GM21825 (cell line): ENCODE data around the gene USP32.

Experiments
- ATAC-seq: cut with Tn5 transposase; IDR thresholded peaks from one replicate; pipeline ENCODE4 v1.9.1; 2021; ENCODE audit warnings: mild to moderate bottlenecking, moderate library complexity; ENCODE audit not compliant: unreplicated experiment

The USP32 gene

DNA sequence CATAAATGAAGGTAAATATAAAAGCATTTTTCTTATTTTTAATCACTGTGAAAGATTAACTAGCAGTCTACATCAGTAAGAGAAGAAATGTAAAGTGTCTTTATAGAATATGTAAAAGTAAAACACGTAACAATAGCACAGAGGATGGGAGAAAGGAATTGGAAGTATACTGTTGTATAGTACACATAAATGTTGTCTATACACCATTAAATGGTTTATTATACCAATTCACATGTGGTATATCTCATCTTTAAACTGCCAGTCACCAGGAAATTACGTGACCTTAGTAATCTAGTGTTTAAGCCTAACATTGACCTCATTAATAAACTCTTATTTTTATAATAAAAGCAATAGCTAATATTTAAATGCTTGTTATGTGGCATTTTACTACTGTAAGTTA lies 87.4 kb downstream of the USP32 start:
- no peak for ATAC-seq

GRCh38 chr17:60303406-60304099 lies 88.4 kb downstream of the USP32 start:
- ATAC-seq = no peak

- ATAC-seq = no peak
Measured at GRCh38 chr17:60301649-60302048, 90.3 kb downstream of the USP32 start.

DNA sequence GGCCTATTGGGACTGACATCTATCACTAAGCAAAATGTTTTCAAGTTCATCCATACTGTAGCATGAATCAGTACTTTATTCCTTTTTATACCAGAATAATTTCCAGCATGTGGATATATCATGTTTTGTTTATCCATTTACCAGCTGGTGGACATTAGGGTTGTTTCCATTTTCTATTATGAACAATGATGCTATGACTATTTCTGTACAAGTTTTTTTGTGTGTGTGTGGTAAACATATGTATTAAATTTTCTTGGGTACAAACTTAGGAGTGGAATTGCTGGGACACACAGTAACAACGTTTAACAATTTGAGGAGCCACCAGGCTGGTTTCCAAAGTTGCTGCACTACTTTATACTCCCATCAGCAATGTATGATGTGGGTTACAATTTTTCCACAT lies 91.0 kb downstream of the USP32 start:
- no peak for ATAC-seq

DNA sequence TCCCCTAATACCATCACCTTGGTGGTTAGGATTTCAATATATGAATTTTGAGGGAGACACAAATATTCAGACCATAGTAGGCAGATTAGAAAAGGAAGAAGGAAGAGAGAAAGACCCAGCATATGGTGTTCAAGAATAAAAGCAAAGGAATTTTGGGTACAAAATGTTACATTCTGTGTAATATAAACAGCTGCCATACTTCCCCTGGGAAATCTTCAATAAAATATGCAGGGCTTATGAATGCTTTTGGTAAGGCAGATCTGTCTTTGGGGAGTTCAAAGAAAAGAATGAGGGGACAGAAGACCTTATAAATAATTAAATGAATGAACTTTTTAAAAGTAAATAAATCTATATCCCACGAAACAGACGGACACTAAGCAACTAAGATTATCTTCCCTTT lies 91.9 kb downstream of the USP32 start:
- ATAC-seq = no peak

GRCh38 chr17:60297760-60298401 lies 94.1 kb downstream of the USP32 start:
- ATAC-seq = no peak

DNA sequence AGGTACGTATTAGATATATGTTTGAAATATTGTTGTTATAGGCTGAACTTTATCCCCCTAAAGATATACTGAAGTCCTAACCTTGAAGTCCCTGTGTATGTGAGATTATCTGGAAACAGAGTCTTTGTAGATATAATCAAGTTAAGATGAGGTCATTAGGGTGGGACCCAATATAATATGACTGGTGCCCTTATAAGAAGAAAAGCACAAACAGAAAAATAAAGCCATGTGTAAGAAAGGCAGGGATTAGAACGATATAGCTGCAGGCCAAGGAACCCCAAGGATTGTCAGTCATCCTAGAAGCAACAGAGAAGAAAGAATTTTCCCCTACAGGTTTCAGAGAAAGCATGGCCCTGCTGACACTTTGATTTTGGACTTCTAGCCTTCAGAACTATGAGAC lies 95.8 kb downstream of the USP32 start:
- no peak for ATAC-seq

DNA sequence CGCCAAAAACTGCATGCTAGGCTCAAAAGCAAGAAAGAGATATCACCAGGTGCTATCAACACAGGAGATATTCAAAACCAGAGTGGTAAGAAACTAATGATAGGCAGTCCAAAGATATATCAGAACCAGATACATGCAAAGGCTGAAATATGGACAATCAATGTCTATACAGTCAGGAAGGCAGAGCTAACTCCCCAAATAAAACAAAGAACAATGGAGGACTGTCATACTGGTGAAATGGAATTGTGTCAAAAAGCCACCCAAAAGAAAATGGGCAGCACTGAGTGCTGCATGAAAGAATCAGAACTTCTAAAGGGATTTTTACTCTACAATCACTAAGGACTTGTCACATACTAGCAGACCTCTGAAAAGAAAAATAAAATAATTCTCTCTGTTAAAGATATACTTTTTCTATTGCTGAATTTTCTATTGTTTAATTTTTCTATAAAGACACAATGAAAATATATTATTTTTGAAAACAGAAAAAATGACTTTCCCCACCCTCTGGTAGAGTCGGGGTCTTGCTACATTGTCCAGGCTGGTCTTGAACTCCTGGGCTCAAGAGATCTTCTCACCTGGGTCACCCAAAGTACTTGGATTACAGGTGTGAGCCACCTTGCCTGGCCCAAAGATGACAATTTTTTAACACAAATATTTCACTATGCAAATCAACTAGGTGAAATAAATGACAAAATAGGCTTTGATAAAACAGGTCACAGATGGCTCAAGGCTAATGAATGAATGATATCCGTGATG lies 98.2 kb downstream of the USP32 start:
- ATAC-seq = no peak

GRCh38 chr17:60292697-60293096 lies 99.2 kb downstream of the USP32 start:
- ATAC-seq = no peak

DNA sequence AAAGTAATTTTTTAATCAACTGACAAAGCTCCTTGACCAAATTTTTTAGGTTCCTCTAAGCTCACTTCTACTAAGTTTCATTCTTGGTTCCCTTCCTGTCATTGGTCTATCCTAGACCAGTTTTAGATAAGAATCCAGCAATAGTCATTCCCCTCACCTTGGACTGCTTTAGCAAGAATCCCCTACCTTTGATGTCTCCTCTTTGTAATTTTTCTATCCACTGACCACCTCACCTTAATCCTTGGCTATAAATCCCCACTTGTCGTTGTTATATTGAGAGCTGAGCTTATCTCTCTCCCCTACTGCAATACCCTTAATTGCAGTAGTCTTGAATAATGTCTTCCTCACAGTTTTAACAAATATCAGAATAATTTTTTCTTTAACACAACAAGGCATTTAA lies 107.2 kb downstream of the USP32 start:
- ATAC-seq = no peak

- ATAC-seq = no peak
Measured at GRCh38 chr17:60283816-60284215, 108.1 kb downstream of the USP32 start.

DNA sequence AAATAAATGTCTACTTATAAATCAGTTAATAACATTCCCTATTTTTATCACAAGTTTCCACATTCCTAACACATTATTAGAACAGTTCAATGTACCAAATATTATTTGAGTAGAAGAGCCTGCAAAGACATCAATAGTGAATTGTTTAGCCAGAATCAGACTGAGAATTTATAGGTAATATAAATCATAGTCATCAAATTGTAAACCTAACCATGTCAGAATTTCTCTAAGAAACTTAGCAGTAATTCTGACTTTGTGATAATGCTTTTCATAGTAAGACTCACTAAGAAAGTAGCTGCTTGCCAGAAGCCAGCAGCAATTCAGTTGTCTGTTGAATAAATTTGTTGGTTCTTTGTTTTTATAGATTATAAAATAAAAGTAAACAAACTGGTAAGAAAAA lies 111.3 kb downstream of the USP32 start:
- ATAC-seq = no peak

GRCh38 chr17:60278237-60278636 lies 113.7 kb downstream of the USP32 start:
- no peak for ATAC-seq

DNA sequence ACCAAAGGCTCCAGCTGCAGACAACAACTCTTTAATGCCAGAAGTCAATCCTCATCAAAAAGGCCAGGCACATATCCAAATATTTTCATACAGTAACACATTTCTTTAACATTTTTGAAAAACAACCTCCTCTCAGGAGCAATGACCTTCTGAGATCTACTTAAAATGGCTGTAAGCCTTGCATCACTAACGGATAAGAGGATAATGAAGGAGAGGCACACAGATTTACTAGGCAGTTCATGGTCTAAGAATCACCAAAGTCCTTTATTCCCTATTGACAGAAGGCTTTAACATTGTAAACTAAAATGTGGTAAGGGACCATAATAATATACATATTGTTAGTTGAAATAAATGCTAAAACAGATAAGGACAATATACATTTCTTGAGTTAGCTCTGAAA lies 114.7 kb downstream of the USP32 start:
- no peak for ATAC-seq

DNA sequence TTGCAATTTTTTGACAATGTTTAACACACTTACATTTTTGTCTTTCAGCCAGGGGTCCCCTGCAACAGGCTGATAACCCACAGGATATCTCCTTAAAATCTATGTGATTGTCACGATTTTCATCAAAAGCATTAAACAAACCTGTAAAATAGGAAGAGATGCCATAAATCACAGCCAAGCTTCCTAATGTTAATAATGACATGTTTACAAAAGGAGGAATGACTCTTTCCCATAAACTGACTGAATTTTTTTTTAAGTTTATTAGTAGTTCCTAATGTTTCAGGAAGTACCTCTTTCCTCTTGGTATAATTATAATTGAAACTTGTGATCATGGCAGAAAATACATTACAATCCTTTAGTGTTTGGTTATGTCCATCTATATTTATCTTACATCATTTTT lies 122.5 kb downstream of the USP32 start:
- no peak for ATAC-seq

GRCh38 chr17:60260540-60260939 lies 131.4 kb downstream of the USP32 start:
- ATAC-seq = no peak

GRCh38 chr17:60258313-60258712 lies 133.6 kb downstream of the USP32 start:
- ATAC-seq = no peak

DNA sequence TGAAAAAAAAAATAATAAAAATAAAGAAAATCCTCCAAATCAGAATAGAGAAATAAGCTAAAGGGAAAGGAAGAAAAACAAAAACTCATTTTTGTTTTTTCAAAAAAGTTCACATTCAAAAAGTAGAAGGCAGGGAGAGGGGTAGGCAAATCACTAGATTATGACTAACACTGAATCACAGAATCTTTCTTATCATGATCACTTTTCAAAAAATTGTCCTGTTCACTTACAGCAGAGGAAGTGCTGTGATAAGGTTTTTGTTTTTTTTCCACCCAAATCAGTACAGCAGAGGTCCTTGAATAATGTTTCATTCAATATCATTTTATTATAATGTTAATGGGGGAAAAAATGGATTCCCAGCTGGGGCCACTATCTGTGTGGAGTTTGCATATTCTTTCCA lies 135.8 kb downstream of the USP32 start:
- ATAC-seq = no peak

- no peak for ATAC-seq
Measured at GRCh38 chr17:60253048-60253447, 138.9 kb downstream of the USP32 start.

DNA sequence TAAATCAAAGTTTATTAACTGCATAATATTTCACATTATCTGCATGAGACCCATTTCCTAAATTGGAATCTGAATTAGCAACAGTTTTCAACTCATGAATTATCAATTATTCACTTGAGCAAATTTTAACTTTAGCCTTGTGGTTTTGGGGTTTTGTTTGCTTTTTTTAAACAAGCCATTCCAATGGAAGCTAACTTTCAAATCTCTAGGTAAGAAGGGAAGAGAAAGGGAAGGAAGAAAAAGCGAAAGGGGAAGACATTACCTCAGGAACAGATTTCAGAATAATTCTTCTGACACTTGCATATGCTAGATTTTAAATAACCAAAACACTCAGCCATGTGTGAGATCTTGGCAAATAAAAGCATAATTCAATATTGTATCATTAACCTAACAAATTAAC lies 139.5 kb downstream of the USP32 start:
- ATAC-seq = no peak

DNA sequence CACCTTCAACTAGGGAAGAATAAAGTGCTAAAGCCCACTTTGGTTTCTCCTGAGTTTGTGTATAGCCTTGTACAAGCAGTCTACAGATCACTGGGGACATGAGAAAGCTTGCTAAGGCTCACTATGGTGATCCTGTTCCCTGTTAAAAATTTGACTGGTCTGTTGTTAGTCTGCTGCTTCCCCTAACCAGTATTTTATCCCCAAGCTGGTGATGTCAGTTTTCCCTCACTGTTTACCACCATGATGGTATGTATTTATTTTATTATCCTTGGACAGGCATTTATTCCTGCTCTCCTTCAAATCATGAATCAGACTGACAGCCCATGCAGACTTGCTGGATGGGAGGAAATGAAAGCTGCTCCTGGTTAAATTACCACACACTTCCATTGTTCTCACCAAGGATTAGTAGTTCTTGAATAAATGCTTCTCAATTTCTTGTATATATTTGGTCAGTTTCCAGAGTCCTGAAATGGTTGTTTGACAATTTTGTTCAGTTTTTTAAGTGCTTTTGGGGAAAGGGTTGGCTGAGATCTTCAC lies 142.6 kb downstream of the USP32 start:
- no peak for ATAC-seq
